ENCODE measurements around the gene DOK3.

DNA sequence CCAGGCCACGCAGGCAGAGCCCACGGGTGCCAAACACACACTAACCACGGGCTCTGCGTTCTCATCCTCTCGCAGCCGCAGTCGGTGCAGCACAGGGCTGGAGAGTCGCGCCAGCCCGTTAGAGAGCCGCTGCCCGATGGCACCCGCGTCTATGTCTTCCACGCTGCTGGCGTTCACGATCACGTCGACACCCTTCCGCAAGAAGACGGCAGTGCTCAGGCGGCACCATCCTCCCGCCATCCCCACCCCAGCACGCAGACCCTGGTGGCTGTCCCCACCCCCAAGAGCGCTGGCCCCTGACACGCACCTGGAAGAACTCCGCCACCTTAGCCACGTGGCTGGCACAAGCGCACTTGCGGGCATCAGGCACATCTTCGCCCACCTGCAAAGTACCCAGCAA, 42.2 kb downstream of the DOK3 start:
- TF ChIP-seq, protein P1, sequence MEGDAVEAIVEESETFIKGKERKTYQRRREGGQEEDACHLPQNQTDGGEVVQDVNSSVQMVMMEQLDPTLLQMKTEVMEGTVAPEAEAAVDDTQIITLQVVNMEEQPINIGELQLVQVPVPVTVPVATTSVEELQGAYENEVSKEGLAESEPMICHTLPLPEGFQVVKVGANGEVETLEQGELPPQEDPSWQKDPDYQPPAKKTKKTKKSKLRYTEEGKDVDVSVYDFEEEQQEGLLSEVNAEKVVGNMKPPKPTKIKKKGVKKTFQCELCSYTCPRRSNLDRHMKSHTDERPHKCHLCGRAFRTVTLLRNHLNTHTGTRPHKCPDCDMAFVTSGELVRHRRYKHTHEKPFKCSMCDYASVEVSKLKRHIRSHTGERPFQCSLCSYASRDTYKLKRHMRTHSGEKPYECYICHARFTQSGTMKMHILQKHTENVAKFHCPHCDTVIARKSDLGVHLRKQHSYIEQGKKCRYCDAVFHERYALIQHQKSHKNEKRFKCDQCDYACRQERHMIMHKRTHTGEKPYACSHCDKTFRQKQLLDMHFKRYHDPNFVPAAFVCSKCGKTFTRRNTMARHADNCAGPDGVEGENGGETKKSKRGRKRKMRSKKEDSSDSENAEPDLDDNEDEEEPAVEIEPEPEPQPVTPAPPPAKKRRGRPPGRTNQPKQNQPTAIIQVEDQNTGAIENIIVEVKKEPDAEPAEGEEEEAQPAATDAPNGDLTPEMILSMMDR (IDR thresholded peaks at IDR 0.05) = no peak
- no peak; the same call in 1 of the 2 replicates for TF ChIP-seq POLR2AphosphoS5 (IDR thresholded peaks at IDR 0.05; ENCODE audit: low read depth, low read length)
